ENCODE measurements around the gene LY6G5C. TPM values are rescaled to one million over a fixed set of nuclear protein-coding genes. Genes with fewer than 3 reads are reported as not detected.

LY6G5C gene
- total and polyA plus RNA-seq, 9 of the 15 experiments (the other 6 are each of a cell fraction or from before 2014, with no cell fraction given) = 0.10 to 0.67 (median 0.46) TPM; not detected in 4

DNA sequence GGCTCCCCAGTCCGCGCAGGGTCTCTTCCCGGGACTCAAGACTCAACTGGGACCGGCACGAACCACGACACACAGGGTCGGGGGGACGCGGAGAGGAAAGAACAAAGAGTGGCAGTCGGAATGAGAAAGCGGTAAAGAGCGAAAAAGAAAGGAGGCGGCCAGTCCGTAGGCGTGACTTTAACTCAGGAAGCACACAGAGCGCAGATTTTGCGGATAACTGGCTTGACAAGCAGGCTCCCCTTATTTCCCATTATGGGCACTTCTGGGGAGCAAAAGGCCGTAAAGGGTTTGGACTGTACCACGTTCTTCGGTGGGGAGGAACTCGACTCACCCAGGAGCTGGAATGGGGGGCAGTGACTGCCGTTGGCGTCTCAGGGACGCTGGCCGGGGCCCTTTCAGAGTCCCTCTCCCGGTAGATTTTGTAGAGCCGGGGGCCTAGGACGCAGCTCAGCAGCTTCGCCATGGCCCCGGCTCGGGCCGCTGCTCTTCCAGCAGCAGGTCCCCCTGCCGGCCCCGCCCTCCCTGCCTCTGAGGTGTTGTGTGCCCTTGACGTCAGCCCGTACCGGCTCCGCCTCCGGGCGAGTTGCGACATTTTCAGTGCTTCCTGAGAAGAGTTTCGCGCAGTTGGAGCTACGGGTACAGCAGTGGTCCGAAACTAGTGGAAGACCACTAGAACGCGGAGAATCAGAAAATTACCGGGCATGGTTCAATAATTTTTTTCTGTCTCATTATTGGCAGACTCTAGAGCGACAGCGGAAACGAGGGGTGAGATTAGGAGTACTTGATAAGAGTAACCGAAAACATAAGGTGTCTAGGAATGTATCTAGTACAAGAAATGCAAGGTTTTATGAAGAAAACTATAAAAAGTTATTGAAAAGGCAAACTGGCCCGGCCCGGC, 22.2 kb upstream of the LY6G5C start, which contains the start of gene ABHD16A (continued):
- TF ChIP-seq, protein P1, sequence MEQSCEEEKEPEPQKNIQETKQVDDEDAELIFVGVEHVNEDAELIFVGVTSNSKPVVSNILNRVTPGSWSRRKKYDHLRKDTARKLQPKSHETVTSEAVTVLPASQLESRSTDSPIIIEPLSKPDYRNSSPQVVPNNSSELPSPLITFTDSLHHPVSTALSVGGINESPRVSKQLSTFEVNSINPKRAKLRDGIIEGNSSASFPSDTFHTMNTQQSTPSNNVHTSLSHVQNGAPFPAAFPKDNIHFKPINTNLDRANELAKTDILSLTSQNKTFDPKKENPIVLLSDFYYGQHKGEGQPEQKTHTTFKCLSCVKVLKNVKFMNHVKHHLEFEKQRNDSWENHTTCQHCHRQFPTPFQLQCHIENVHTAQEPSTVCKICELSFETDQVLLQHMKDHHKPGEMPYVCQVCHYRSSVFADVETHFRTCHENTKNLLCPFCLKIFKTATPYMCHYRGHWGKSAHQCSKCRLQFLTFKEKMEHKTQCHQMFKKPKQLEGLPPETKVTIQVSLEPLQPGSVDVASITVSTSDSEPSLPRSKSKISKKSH (CRISPR knock-in tag; IDR thresholded peaks at IDR 0.05) = no peak
- TF ChIP-seq L3MBTL2 (IDR thresholded peaks at IDR 0.05) (peak; percentile 75), ZFP30 (CRISPR knock-in tag; IDR thresholded peaks at IDR 0.05; ENCODE audit: borderline replicate concordance) (no peak), FOXA1 (IDR thresholded peaks at IDR 0.05; ENCODE audit: borderline replicate concordance) (no peak), SNIP1 (IDR thresholded peaks at IDR 0.05; ENCODE audit: low read depth) (peak; percentile 27; the same call in 1 of the 2 replicates), SRSF9 (IDR thresholded peaks at IDR 0.05; ENCODE audit: borderline replicate concordance, low read depth, low read length) (no peak), ZNF224 (CRISPR knock-in tag; IDR thresholded peaks at IDR 0.05) (no peak), POLR2AphosphoS2 (IDR thresholded peaks at IDR 0.05; ENCODE audit: low read length) (peak; percentile 54; the same call in 1 of the 2 replicates), ZBTB1 (CRISPR knock-in tag; IDR thresholded peaks at IDR 0.05; ENCODE audit: borderline replicate concordance, low read depth) (peak; percentile 31; the same call in 1 of the 2 replicates), POLR2B (IDR thresholded peaks at IDR 0.05; ENCODE audit: low read depth, partially characterized antibody) (peak; percentile 97), KLF16 (IDR thresholded peaks at IDR 0.05) (peak; percentile 90)
- TF ChIP-seq, protein P2, sequence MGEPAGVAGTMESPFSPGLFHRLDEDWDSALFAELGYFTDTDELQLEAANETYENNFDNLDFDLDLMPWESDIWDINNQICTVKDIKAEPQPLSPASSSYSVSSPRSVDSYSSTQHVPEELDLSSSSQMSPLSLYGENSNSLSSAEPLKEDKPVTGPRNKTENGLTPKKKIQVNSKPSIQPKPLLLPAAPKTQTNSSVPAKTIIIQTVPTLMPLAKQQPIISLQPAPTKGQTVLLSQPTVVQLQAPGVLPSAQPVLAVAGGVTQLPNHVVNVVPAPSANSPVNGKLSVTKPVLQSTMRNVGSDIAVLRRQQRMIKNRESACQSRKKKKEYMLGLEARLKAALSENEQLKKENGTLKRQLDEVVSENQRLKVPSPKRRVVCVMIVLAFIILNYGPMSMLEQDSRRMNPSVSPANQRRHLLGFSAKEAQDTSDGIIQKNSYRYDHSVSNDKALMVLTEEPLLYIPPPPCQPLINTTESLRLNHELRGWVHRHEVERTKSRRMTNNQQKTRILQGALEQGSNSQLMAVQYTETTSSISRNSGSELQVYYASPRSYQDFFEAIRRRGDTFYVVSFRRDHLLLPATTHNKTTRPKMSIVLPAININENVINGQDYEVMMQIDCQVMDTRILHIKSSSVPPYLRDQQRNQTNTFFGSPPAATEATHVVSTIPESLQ (CRISPR knock-in tag; IDR thresholded peaks at IDR 0.05) = peak; percentile 85
- TF ChIP-seq, protein P3, sequence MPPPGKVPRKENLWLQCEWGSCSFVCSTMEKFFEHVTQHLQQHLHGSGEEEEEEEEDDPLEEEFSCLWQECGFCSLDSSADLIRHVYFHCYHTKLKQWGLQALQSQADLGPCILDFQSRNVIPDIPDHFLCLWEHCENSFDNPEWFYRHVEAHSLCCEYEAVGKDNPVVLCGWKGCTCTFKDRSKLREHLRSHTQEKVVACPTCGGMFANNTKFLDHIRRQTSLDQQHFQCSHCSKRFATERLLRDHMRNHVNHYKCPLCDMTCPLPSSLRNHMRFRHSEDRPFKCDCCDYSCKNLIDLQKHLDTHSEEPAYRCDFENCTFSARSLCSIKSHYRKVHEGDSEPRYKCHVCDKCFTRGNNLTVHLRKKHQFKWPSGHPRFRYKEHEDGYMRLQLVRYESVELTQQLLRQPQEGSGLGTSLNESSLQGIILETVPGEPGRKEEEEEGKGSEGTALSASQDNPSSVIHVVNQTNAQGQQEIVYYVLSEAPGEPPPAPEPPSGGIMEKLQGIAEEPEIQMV (tag; conservative IDR thresholded peaks at IDR 0.05; ENCODE audit: low read depth) = no peak
- TF ChIP-seq, protein P4, sequence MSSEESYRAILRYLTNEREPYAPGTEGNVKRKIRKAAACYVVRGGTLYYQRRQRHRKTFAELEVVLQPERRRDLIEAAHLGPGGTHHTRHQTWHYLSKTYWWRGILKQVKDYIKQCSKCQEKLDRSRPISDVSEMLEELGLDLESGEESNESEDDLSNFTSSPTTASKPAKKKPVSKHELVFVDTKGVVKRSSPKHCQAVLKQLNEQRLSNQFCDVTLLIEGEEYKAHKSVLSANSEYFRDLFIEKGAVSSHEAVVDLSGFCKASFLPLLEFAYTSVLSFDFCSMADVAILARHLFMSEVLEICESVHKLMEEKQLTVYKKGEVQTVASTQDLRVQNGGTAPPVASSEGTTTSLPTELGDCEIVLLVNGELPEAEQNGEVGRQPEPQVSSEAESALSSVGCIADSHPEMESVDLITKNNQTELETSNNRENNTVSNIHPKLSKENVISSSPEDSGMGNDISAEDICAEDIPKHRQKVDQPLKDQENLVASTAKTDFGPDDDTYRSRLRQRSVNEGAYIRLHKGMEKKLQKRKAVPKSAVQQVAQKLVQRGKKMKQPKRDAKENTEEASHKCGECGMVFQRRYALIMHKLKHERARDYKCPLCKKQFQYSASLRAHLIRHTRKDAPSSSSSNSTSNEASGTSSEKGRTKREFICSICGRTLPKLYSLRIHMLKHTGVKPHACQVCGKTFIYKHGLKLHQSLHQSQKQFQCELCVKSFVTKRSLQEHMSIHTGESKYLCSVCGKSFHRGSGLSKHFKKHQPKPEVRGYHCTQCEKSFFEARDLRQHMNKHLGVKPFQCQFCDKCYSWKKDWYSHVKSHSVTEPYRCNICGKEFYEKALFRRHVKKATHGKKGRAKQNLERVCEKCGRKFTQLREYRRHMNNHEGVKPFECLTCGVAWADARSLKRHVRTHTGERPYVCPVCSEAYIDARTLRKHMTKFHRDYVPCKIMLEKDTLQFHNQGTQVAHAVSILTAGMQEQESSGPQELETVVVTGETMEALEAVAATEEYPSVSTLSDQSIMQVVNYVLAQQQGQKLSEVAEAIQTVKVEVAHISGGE (CRISPR knock-in tag; IDR thresholded peaks at IDR 0.05) = peak in 1 of 3 experiments; percentile 79; a peak in 2 of 6 replicates
- TF ChIP-seq, protein P5, sequence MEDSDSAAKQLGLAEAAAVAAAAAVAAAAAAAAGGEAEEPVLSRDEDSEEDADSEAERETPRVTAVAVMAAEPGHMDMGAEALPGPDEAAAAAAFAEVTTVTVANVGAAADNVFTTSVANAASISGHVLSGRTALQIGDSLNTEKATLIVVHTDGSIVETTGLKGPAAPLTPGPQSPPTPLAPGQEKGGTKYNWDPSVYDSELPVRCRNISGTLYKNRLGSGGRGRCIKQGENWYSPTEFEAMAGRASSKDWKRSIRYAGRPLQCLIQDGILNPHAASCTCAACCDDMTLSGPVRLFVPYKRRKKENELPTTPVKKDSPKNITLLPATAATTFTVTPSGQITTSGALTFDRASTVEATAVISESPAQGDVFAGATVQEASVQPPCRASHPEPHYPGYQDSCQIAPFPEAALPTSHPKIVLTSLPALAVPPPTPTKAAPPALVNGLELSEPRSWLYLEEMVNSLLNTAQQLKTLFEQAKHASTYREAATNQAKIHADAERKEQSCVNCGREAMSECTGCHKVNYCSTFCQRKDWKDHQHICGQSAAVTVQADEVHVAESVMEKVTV (CRISPR knock-in tag; IDR thresholded peaks at IDR 0.05) = peak; percentile 41
